H1 (cell line): ENCODE data around the gene ZNF106. TPM values are rescaled to one million over a fixed set of nuclear protein-coding genes. Genes with fewer than 3 reads are reported as not detected.
A peak's percentile ranks its signal among the peaks of the same experiment; 100 is the strongest.

ENCODE experiments used
- CTCF ChIA-PET: fragments of 300-600 bp; sonication (Branson Sonifier 250); formaldehyde crosslinking; loops from one replicate; lab custom pipeline; 2021; ENCODE audit not compliant: partially characterized antibody; lab: Charles Lee
- POLR2A ChIA-PET: fragments of 300-600 bp; sonication (Branson Sonifier 250); formaldehyde crosslinking; loops from one replicate; lab custom pipeline; 2021; ENCODE audit warnings: inconsistent platforms; ENCODE audit not compliant: partially characterized antibody; lab: Charles Lee
- DNase-seq, 2 experiments: peaks; one replicate each; pipeline versions ENCODE4 v3.0.0 to v3.0.0-alpha.2; 2010 to 2022; ENCODE audit warnings: low spot score in 2 of 2, low read depth in 1 of 2, mixed read lengths in 1 of 2
- FAIRE-seq: peaks from 2 replicates; lab custom pipeline; 2011; peaks lifted over from hg19 to GRCh38; lab: Jason Lieb, UNC
- H2AFZ ChIP-seq: 2 replicates; pipeline ENCODE4 v1.8.1; 2012; ENCODE audit warnings: low read length, inconsistent platforms
- H2AK5ac ChIP-seq: 2 replicates; pipeline ENCODE4 v1.6.1; 2013; ENCODE audit warnings: low read depth, low read length
- H2BK120ac ChIP-seq: replicated peaks from 2 replicates; pipeline ENCODE3; 2013; ENCODE audit warnings: low read depth, low read length, inconsistent platforms
- H2BK12ac ChIP-seq: 2 replicates; pipeline ENCODE4 v1.6.1; 2013; ENCODE audit warnings: low read depth, low read length
- H2BK15ac ChIP-seq: 2 replicates; pipeline ENCODE4 v1.6.1; 2013; ENCODE audit warnings: low read length
- H2BK20ac ChIP-seq: 2 replicates; pipeline ENCODE4 v1.6.1; 2013; ENCODE audit warnings: low read length
- H2BK5ac ChIP-seq: 2 replicates; pipeline ENCODE4 v1.6.1; 2013; ENCODE audit warnings: low read depth, low read length
- H3K14ac ChIP-seq: 2 replicates; pipeline ENCODE4 v1.6.1; 2013; ENCODE audit warnings: inconsistent platforms; ENCODE audit not compliant: insufficient read length
- H3K18ac ChIP-seq: 2 replicates; pipeline ENCODE4 v1.6.1; 2013; ENCODE audit warnings: low read length; ENCODE audit errors: extremely low read depth
- H3K23ac ChIP-seq: 2 replicates; pipeline ENCODE4 v1.6.1; 2013; ENCODE audit warnings: inconsistent platforms; ENCODE audit not compliant: insufficient read length
- H3K23me2 ChIP-seq: 2 replicates; pipeline ENCODE4 v1.6.1; 2013; ENCODE audit warnings: low read depth, low read length
- H3K27ac ChIP-seq: 2 replicates; pipeline ENCODE4 v1.6.1; 2011; ENCODE audit warnings: low read depth, low read length, inconsistent platforms
- H3K27me3 ChIP-seq, 4 experiments: replicated peaks in 1 of 4; 1 replicate in 1 of 4; 2 replicates in 3 of 4; pipeline versions ENCODE4 v1.6.1 to v1.8.1; 2011 to 2013; ENCODE audit warnings: low read length in 3 of 4, mild to moderate bottlenecking in 3 of 4, inconsistent platforms in 2 of 4, mixed read lengths in 2 of 4, moderate library complexity in 1 of 4; ENCODE audit not compliant: control insufficient read depth in 3 of 4, insufficient read depth in 3 of 4; ENCODE audit errors: extremely low read depth in 1 of 4
- H3K36me3 ChIP-seq, 4 experiments: 2 replicates each; pipeline versions ENCODE4 v1.6.1 to v1.8.1; 2011 to 2013; ENCODE audit warnings: mild to moderate bottlenecking in 4 of 4, low read length in 3 of 4, moderate library complexity in 2 of 4, control low read depth in 1 of 4, inconsistent platforms in 1 of 4; ENCODE audit not compliant: insufficient read depth in 4 of 4, control insufficient read depth in 2 of 4
- H3K4ac ChIP-seq: replicated peaks from 2 replicates; pipeline ENCODE3; 2013; ENCODE audit warnings: low read length, low read depth, mixed read lengths, inconsistent platforms; ENCODE audit not compliant: insufficient read length
- H3K4me1 ChIP-seq, 4 experiments: replicated peaks in 1 of 4; 1 replicate in 1 of 4; 2 replicates in 3 of 4; pipeline versions ENCODE4 v1.6.1 to v1.8.1; 2011 to 2013; ENCODE audit warnings: low read length in 3 of 4, inconsistent platforms in 2 of 4, mixed read lengths in 1 of 4; ENCODE audit not compliant: insufficient read depth in 4 of 4, control insufficient read depth in 3 of 4
- H3K4me2 ChIP-seq, 2 experiments: 2 replicates each; pipeline versions ENCODE4 v1.6.1 to v1.8.1; 2011 to 2013; ENCODE audit warnings: low read depth in 2 of 2, low read length in 2 of 2, control low read depth in 1 of 2, inconsistent platforms in 1 of 2, mild to moderate bottlenecking in 1 of 2; ENCODE audit not compliant: insufficient read depth in 1 of 2
- H3K4me3 ChIP-seq, 4 experiments: fragments of 200-600, 300-600 bp in 1 of 4; sonication (generic), shearing (Covaris generic), sonication (Bioruptor Twin) in 1 of 4; 2 replicates each; pipeline versions ENCODE4 v1.5.1 to v1.8.1; 2011 to 2016; ENCODE audit warnings: low read length in 4 of 4, low read depth in 3 of 4, control low read depth in 2 of 4, inconsistent platforms in 2 of 4, mild to moderate bottlenecking in 2 of 4, mixed read lengths in 1 of 4, moderate library complexity in 1 of 4; ENCODE audit not compliant: insufficient read depth in 2 of 4; ENCODE audit errors: extremely low read depth in 1 of 4
- H3K56ac ChIP-seq: replicated peaks from 2 replicates; pipeline ENCODE3; 2013; ENCODE audit warnings: low read depth, mild to moderate bottlenecking, mixed read lengths, low read length, inconsistent platforms; ENCODE audit not compliant: insufficient read length
- H3K79me1 ChIP-seq: 2 replicates; pipeline ENCODE4 v1.6.1; 2013; ENCODE audit warnings: low read depth, low read length, control low read depth
- H3K79me2 ChIP-seq, 2 experiments: 2 replicates each; pipeline versions ENCODE4 v1.6.1 to v1.8.1; 2012 to 2013; ENCODE audit warnings: low read length in 2 of 2, mild to moderate bottlenecking in 2 of 2, inconsistent platforms in 1 of 2; ENCODE audit not compliant: insufficient read depth in 2 of 2, control insufficient read depth in 1 of 2
- H3K9ac ChIP-seq, 4 experiments: replicated peaks in 1 of 4; 1 replicate in 1 of 4; 2 replicates in 3 of 4; pipeline versions ENCODE4 v1.6.1 to v1.8.1; 2011 to 2013; ENCODE audit warnings: low read depth in 3 of 4, low read length in 3 of 4, control low read depth in 2 of 4, mild to moderate bottlenecking in 2 of 4, moderate library complexity in 2 of 4, inconsistent platforms in 1 of 4; ENCODE audit errors: extremely low read depth in 1 of 4
- H3K9me3 ChIP-seq, 2 experiments: 2 replicates each; pipeline versions ENCODE4 v1.6.1 to v1.8.1; 2012 to 2013; ENCODE audit warnings: mild to moderate bottlenecking in 2 of 2, moderate library complexity in 2 of 2, control low read depth in 1 of 2, inconsistent platforms in 1 of 2, low read depth in 1 of 2, low read length in 1 of 2, mixed read lengths in 1 of 2; ENCODE audit not compliant: insufficient read depth in 2 of 2
- H4K20me1 ChIP-seq, 2 experiments: replicated peaks in 1 of 2; 2 replicates each; pipeline versions ENCODE3 to v1.8.1; 2011 to 2013; ENCODE audit warnings: inconsistent platforms in 2 of 2, low read length in 2 of 2, mild to moderate bottlenecking in 1 of 2; ENCODE audit not compliant: insufficient read depth in 2 of 2, control insufficient read depth in 1 of 2
- H4K5ac ChIP-seq: 2 replicates; pipeline ENCODE4 v1.6.1; 2013; ENCODE audit warnings: low read length, low read depth, mixed read lengths, inconsistent platforms; ENCODE audit not compliant: insufficient read length
- H4K8ac ChIP-seq: 2 replicates; pipeline ENCODE4 v1.8.0; 2013; ENCODE audit warnings: mild to moderate bottlenecking, moderate library complexity, low read length, inconsistent platforms; ENCODE audit not compliant: insufficient read depth; ENCODE audit errors: extremely low read depth
- H4K91ac ChIP-seq: replicated peaks from 2 replicates; pipeline ENCODE3; 2013; ENCODE audit warnings: low read length, mixed read lengths, inconsistent platforms; ENCODE audit not compliant: insufficient read length
- CBX8 ChIP-seq: fragments of 300-800, 300-1000 bp; sonication (generic); IDR thresholded peaks from 2 replicates; pipeline ENCODE4 v1.7.1; 2016; ENCODE audit warnings: low read depth, low read length, borderline replicate concordance
- MAFK ChIP-seq: IDR thresholded peaks from 2 replicates; pipeline ENCODE4 v1.6.1; 2012; ENCODE audit warnings: low read depth, mild to moderate bottlenecking, improper control_type of control experiment, low read length
- POLR2AphosphoS5 ChIP-seq: IDR thresholded peaks from 2 replicates; pipeline ENCODE4 v1.6.1; 2011; ENCODE audit warnings: low read depth, low read length
- SAP30 ChIP-seq: fragments of 300-600 bp; sonication (generic); IDR thresholded peaks from 2 replicates; pipeline ENCODE4 v1.7.1; 2012; ENCODE audit warnings: low read length, moderate library complexity, mild to moderate bottlenecking, inconsistent platforms; ENCODE audit not compliant: insufficient read depth, insufficient replicate concordance
- SIN3A ChIP-seq, 2 experiments: IDR thresholded peaks in 1 of 2; conservative IDR thresholded peaks in 1 of 2; 2 replicates each; pipeline ENCODE4 v1.6.1; 2011 to 2012; ENCODE audit warnings: low read length in 2 of 2, improper control_type of control experiment in 1 of 2, low read depth in 1 of 2, mild to moderate bottlenecking in 1 of 2
- SP1 ChIP-seq: IDR thresholded peaks from 2 replicates; pipeline ENCODE4 v1.6.1; 2011; ENCODE audit warnings: low read depth, low read length
- SP2 ChIP-seq: IDR thresholded peaks from 2 replicates; pipeline ENCODE4 v1.6.1; 2012; ENCODE audit warnings: mild to moderate bottlenecking, low read length, inconsistent platforms
- WGBS, 2 experiments: shearing (Covaris generic) in 1 of 2; methylation state at CpG; one replicate each; pipeline versions ENCODE4 v1.1.6 to v1.1.7; 2013 to 2015; ENCODE audit warnings: low lambda C conversion rate in 2 of 2, mixed read lengths in 2 of 2, inconsistent platforms in 1 of 2, low coverage in 1 of 2, missing lambda C conversion rate in 1 of 2; ENCODE audit not compliant: insufficient replicate concordance in 2 of 2, insufficient coverage in 1 of 2, insufficient read length in 1 of 2; ENCODE audit errors: extremely low coverage in 1 of 2, missing lambda C conversion rate in 1 of 2; 5-methylcytosine and 5-hydroxymethylcytosine counted together
- polyA plus RNA-seq, 7 experiments: library from polyadenylated mRNA; depleted of rRNA in 3 of 7; stranded (reverse) in 5 of 7; unstranded in 2 of 7; fragments of >200 nt in 5 of 7; fragments of 200-250 nt in 2 of 7; gene quantifications; 1 replicate in 5 of 7; 2 replicates in 1 of 7; 4 replicates in 1 of 7; pipeline versions ENCODE4 v1.2.1 to v1.2.3, GENCODE V29; 2011 to 2013; ENCODE audit warnings: missing spikeins in 2 of 7, mixed read lengths in 2 of 7
- total RNA-seq: library from RNA; stranded (reverse); fragmentation: NEBNext Ultra II Directional; extraction: Animal tissue kit (Norgen Biotek cat#: 25700); gene quantifications from 2 replicates; pipeline ENCODE4 v1.2.1, GENCODE V29; 2021

ZNF106 gene
- total and polyA plus RNA-seq, 2 of the 8 experiments (the other 6 are each of a cell fraction or from before 2014, with no cell fraction given), result 18.2 to 62.0 TPM

DNA sequence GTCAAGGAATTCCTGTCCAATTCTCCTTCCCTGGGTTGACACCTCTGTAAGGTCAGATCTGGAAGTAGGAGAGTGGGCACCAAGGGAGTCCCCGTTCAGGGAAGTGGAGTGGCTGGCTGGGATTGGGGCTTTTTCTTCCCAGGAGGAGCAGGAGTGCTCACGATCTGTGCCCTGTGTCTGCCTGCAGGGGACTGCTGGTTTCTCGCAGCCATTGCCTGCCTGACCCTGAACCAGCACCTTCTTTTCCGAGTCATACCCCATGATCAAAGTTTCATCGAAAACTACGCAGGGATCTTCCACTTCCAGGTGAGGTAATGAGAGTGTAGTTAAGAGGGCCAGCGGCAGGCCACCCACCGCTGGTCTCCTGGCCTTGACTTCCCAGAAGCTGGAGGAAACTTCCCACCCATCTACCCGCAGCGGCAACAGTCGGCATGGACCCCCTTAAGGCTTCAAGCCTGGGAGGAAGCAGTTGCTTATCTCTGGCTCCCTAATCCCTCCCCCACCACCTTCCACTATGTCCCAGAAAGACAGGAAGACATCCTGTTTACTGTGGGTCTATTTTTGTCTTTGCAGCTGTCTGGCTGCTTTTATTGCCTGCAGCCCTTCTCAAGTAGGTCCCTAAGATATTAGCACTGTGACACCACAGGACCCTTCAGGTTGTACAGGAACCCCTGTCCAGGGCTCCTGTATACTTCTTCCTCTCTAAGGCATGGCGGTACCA is 104.8 kb downstream of the ZNF106 start:
- WGBS, 2 experiments, result 92% methylated on average over 12 of the region's 12 CpGs; no CpG with 5 or more reads in 1 of the 2 experiments

More for the DNA sequence above, 104.8 kb downstream of the ZNF106 start:
- Histone ChIP-seq H3K14ac (no peak overlapping the region), H3K4me3 (no peak overlapping the region), H4K91ac (no peak overlapping the region), H3K4ac (no peak overlapping the region), H2BK120ac (no peak overlapping the region), H4K8ac (no peak overlapping the region; the same call in 1 of the 2 replicates), H2BK12ac (no peak overlapping the region), H3K23ac (no peak overlapping the region), H3K27me3 (no peaks in the 10 kb centered on the region), H3K9ac (no peak overlapping the region), H3K56ac (no peak overlapping the region), H3K23me2 (no peaks in the 10 kb centered on the region), H2AK5ac (no peak overlapping the region), H3K79me2 (no peaks in the 10 kb centered on the region), H2AFZ (peak overlapping the region; percentile 86), H2BK20ac (peak overlapping the region; percentile 3; the same call in 1 of the 2 replicates), H2BK15ac (no peak overlapping the region; the same call in 1 of the 2 replicates), H3K9me3 (no peaks in the 10 kb centered on the region), H3K79me1 (no peaks in the 10 kb centered on the region), H3K27ac (no peak overlapping the region), H3K36me3 (no peaks in the 10 kb centered on the region), H3K18ac (no peak overlapping the region), H4K20me1 (no peaks in the 10 kb centered on the region), H4K5ac (no peak overlapping the region), H3K4me1 (peaks cover 0 to 12% (median 4%) of the 10 kb centered on the region in 4 experiments; a peak in 5 of 7 replicates), H2BK5ac (peak overlapping the region; percentile 5; the same call in 1 of the 2 replicates), H3K4me2 (no peak overlapping the region)
- FAIRE-seq (no peak), DNase-seq (peak in 1 of 2 experiments; percentile 48)
- ChIA-PET CTCF (interaction anchor here (0.6 to 5.7 kb wide), 32 partner anchors 7 to 316 kb away, joined by 3 to 34 read pairs (median 4); partner anchors contain the start of genes GANC, PLA2G4F, TMEM87A and VPS39), POLR2A (interaction anchor here (0.6 to 1.4 kb wide), 3 partner anchors 72 to 234 kb away, joined by 3 to 4 read pairs (median 3); no protein-coding TSS in a partner anchor)
- TF ChIP-seq SP2 (no peak), CBX8 (no peak), POLR2AphosphoS5 (no peak), SP1 (no peak), MAFK (no peak), SIN3A (conservative IDR thresholded peaks at IDR 0.05 in 1 of 2, IDR thresholded peaks at IDR 0.05 in 1 of 2; ENCODE audit: low read depth in 1 of 2, low read length in 2 of 2) (no peak), SAP30 (no peak)
